ENCODE data around the gene DYRK2.

Gene DYRK2

DNA sequence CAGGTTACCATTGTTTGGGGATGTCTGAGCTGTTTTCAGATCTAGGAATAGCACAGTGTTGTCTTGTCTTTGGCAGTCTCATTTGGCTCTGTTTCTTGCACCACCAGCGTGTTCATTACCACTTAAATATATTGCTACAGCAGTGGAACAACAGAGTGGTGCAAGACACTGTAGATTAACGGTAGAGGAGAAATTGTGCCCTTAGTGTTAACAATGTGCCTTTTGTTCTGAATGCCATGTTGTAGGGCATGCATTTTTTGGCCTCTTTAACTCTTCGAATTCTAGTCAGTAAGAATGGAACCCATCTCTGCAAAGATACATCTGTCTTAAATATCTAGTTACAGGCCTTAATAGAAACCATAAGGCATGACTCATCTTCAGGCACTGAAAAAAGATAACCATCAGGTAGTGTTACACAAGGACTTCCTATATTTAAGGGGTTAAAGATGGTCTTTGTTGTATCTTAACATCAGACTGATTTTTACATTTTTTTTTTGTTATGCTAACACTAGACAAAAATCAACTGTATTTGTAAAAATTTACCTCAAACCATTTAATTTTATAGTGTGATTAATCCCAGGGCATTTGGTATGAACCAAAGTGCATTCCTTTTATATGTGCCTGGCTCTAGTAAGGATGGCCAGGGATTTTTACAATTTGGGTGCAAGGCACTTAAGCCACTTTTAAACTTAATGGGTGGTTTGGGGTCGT, 12.9 kb downstream of the DYRK2 start:
- Histone ChIP-seq H3K9me3 (ENCODE audit: severe bottlenecking) (no peaks in the 10 kb centered on the region), H3K27me3 (ENCODE audit: insufficient read depth, poor library complexity, severe bottlenecking) (no peaks in the 10 kb centered on the region), H3K27ac (ENCODE audit: poor library complexity, severe bottlenecking) (no peak overlapping the region), H3K36me3 (ENCODE audit: low read depth) (peaks cover 53% of the 10 kb centered on the region), H3K4me1 (ENCODE audit: insufficient read depth, poor library complexity, severe bottlenecking) (peaks cover 13% of the 10 kb centered on the region), H3K4me3 (ENCODE audit: severe bottlenecking) (no peak overlapping the region)
- DNase-seq (ENCODE audit: low spot score) (no peak), ATAC-seq (ENCODE audit: low read depth) (peak; percentile 65; the same call in 2 of the 3 replicates)
- TF ChIP-seq, protein P1, sequence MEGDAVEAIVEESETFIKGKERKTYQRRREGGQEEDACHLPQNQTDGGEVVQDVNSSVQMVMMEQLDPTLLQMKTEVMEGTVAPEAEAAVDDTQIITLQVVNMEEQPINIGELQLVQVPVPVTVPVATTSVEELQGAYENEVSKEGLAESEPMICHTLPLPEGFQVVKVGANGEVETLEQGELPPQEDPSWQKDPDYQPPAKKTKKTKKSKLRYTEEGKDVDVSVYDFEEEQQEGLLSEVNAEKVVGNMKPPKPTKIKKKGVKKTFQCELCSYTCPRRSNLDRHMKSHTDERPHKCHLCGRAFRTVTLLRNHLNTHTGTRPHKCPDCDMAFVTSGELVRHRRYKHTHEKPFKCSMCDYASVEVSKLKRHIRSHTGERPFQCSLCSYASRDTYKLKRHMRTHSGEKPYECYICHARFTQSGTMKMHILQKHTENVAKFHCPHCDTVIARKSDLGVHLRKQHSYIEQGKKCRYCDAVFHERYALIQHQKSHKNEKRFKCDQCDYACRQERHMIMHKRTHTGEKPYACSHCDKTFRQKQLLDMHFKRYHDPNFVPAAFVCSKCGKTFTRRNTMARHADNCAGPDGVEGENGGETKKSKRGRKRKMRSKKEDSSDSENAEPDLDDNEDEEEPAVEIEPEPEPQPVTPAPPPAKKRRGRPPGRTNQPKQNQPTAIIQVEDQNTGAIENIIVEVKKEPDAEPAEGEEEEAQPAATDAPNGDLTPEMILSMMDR (IDR thresholded peaks at IDR 0.05; ENCODE audit: poor library complexity, severe bottlenecking), result no peak

DNA sequence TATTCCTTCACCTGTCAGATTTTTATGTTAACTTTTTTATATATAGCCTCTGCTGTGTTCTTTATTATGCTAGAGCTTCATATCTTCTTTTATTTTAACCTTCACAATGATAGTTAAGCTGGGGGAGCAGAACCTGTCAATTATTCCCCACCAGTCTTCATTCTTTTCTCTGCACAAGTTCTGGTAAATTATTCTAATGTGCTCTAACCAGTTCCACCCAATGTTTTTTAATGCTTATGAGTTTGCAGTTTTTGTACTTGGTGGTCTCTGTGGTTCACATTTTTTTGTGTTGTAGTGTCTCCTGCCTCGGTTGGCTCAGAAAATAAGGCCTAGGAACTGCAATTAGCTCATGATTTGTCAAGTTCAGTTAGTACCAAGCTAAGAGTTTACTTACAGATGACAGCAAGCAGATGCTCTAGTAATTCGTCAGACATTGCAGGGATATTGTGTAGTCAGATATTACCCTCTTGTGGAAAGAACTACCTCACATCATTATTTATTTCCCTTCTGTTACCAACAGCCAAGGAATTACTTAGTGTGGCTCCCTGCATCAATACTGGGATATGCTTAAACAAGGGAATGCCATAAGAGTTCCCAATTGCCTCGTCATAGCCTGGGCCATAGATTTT, 14.5 kb downstream of the DYRK2 start:
- Histone ChIP-seq H3K27ac (ENCODE audit: poor library complexity, severe bottlenecking) (no peak overlapping the region), H3K27me3 (ENCODE audit: insufficient read depth, poor library complexity, severe bottlenecking) (no peaks in the 10 kb centered on the region), H3K4me3 (ENCODE audit: severe bottlenecking) (no peak overlapping the region), H3K9me3 (ENCODE audit: severe bottlenecking) (no peaks in the 10 kb centered on the region), H3K4me1 (ENCODE audit: insufficient read depth, poor library complexity, severe bottlenecking) (peaks cover 13% of the 10 kb centered on the region), H3K36me3 (ENCODE audit: low read depth) (peaks cover 42% of the 10 kb centered on the region)
- TF ChIP-seq, protein P1 (IDR thresholded peaks at IDR 0.05; ENCODE audit: poor library complexity, severe bottlenecking), result no peak
- DNase-seq (ENCODE audit: low spot score) (no peak), ATAC-seq (ENCODE audit: low read depth) (no peak)

DNA sequence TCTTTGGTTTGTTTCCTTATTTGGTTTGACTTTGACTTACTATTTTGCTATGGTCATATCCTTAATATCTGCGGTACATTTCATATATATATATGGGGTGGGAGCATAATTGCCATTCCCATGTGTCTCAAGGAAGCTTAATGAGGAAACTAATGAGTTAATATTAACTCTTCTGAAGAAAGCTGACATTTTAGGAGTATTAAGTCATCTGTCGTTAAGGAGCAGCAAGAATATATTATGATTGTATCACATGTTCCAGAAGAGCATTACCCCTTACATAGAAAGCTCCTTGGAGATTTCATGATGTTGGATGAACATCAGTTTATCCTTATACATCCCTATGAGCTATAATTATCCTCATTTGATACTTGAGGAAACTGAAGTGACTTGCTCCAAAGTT, 15.6 kb downstream of the DYRK2 start:
- DNase-seq (ENCODE audit: low spot score) (no peak), ATAC-seq (ENCODE audit: low read depth) (no peak)
- Histone ChIP-seq H3K4me1 (ENCODE audit: insufficient read depth, poor library complexity, severe bottlenecking) (peaks cover 13% of the 10 kb centered on the region), H3K4me3 (ENCODE audit: severe bottlenecking) (no peak overlapping the region), H3K27ac (ENCODE audit: poor library complexity, severe bottlenecking) (no peak overlapping the region), H3K27me3 (ENCODE audit: insufficient read depth, poor library complexity, severe bottlenecking) (no peaks in the 10 kb centered on the region), H3K9me3 (ENCODE audit: severe bottlenecking) (no peaks in the 10 kb centered on the region), H3K36me3 (ENCODE audit: low read depth) (peaks cover 30% of the 10 kb centered on the region)
- TF ChIP-seq, protein P1 (IDR thresholded peaks at IDR 0.05; ENCODE audit: poor library complexity, severe bottlenecking), result no peak

DNA sequence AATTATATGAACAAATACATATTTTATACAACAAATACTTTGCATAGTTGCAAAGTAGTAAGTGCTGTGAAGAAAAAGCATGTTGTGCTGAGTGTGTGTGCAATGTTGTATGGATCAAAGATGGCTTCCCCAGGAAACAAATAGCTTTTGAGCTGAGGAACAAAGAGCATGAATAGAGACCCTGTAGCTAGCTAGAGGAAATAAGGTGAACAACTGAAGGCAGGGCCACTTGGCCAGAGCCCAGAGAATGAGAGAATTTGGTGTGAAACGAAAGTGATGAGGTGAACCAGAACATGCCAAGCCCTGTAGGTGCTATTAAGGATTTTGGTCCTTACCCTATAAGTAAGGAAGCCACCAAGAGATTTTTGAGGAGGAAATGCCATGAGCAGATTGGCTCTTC, 17.1 kb downstream of the DYRK2 start:
- no peaks in the 10 kb centered on the region for H3K9me3 ChIP-seq (ENCODE audit: severe bottlenecking)
- no peak for ATAC-seq (ENCODE audit: low read depth)
- peaks cover 17% of the 10 kb centered on the region for H3K36me3 ChIP-seq (ENCODE audit: low read depth)
- TF ChIP-seq, protein P1 (IDR thresholded peaks at IDR 0.05; ENCODE audit: poor library complexity, severe bottlenecking), result no peak
- H3K27ac ChIP-seq (ENCODE audit: poor library complexity, severe bottlenecking), result no peak overlapping the region
- H3K4me3 ChIP-seq (ENCODE audit: severe bottlenecking), result no peak overlapping the region
- H3K27me3 ChIP-seq (ENCODE audit: insufficient read depth, poor library complexity, severe bottlenecking), result no peaks in the 10 kb centered on the region
- H3K4me1 ChIP-seq (ENCODE audit: insufficient read depth, poor library complexity, severe bottlenecking), result peaks cover 11% of the 10 kb centered on the region
- DNase-seq (ENCODE audit: low spot score), result no peak

DNA sequence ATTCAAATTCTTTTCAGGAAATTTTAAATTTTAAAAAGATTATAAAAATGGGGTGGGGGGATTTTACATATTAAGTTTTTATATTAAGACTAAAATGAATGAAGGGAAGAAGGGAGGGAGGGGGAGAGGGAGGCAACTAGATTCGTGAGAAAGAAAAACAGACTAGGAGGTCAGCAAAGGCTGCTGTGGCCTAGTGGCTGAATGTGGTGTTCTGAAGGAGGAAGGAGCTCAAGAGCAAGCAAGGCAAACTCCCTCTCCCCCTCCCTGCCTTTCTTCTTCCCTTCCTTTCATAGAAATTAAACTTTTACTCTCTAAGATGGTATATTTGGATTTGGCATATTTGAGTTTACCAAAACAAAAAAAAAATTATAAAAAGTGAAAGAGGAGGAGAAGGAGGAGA, 18.1 kb downstream of the DYRK2 start:
- no peaks in the 10 kb centered on the region for H3K27me3 ChIP-seq (ENCODE audit: insufficient read depth, poor library complexity, severe bottlenecking)

More for the DNA sequence above, 18.1 kb downstream of the DYRK2 start:
- H3K4me1 ChIP-seq (ENCODE audit: insufficient read depth, poor library complexity, severe bottlenecking), result peaks cover 3% of the 10 kb centered on the region
- no peak overlapping the region for H3K27ac ChIP-seq (ENCODE audit: poor library complexity, severe bottlenecking)
- DNase-seq (ENCODE audit: low spot score), result no peak
- H3K9me3 ChIP-seq (ENCODE audit: severe bottlenecking), result no peaks in the 10 kb centered on the region
- ATAC-seq (ENCODE audit: low read depth), result no peak
- peaks cover 16% of the 10 kb centered on the region for H3K36me3 ChIP-seq (ENCODE audit: low read depth)
- H3K4me3 ChIP-seq (ENCODE audit: severe bottlenecking), result no peak overlapping the region
- TF ChIP-seq, protein P1 (IDR thresholded peaks at IDR 0.05; ENCODE audit: poor library complexity, severe bottlenecking), result no peak

Measured in RWPE2 (cell line).